Trophoblast cell (in vitro differentiated cells and primary cell): ENCODE measurements around the gene ESPL1.

ENCODE experiments used
- DNase-seq, 2 donors: peaks; one replicate each; pipeline ENCODE4 v3.0.0-alpha.2; 2016
- H2AFZ ChIP-seq: 2 replicates; pipeline ENCODE4 v1.6.1; 2013; ENCODE audit warnings: low read length, moderate library complexity, mild to moderate bottlenecking; ENCODE audit not compliant: insufficient read depth, poor library complexity
- H2AK5ac ChIP-seq: 2 replicates; pipeline ENCODE4 v1.6.1; 2013; ENCODE audit warnings: mild to moderate bottlenecking, low read length
- H2BK120ac ChIP-seq: 2 replicates; pipeline ENCODE4 v1.6.1; 2013; ENCODE audit warnings: low read length, mild to moderate bottlenecking, moderate library complexity; ENCODE audit not compliant: insufficient read depth, poor library complexity
- H2BK12ac ChIP-seq: 2 replicates; pipeline ENCODE4 v1.6.1; 2013; ENCODE audit warnings: mild to moderate bottlenecking, low read length, moderate library complexity
- H2BK5ac ChIP-seq: 2 replicates; pipeline ENCODE4 v1.6.1; 2013; ENCODE audit warnings: low read length, low read depth, moderate library complexity, mild to moderate bottlenecking; ENCODE audit not compliant: poor library complexity
- H3K14ac ChIP-seq: 2 replicates; pipeline ENCODE4 v1.6.1; 2013; ENCODE audit warnings: mild to moderate bottlenecking, low read length
- H3K18ac ChIP-seq: 2 replicates; pipeline ENCODE4 v1.6.1; 2013; ENCODE audit warnings: mild to moderate bottlenecking, low read length
- H3K23ac ChIP-seq: 2 replicates; pipeline ENCODE4 v1.6.1; 2013; ENCODE audit warnings: low read length
- H3K27ac ChIP-seq: 2 replicates; pipeline ENCODE4 v1.5.1; 2013; ENCODE audit warnings: low read depth, mild to moderate bottlenecking, inconsistent platforms, low read length, moderate library complexity
- H3K27me3 ChIP-seq: 2 replicates; pipeline ENCODE4 v1.6.1; 2013; ENCODE audit warnings: inconsistent platforms, mild to moderate bottlenecking, low read length, moderate library complexity; ENCODE audit not compliant: insufficient read depth
- H3K36me3 ChIP-seq, 2 experiments: 1 replicate in 1 of 2; 2 replicates in 1 of 2; pipeline ENCODE4 v1.6.1; 2013; ENCODE audit warnings: low read length in 2 of 2, mild to moderate bottlenecking in 2 of 2, moderate library complexity in 1 of 2; ENCODE audit not compliant: insufficient read depth in 2 of 2, control insufficient read depth in 1 of 2
- H3K4ac ChIP-seq: 2 replicates; pipeline ENCODE4 v1.6.1; 2013; ENCODE audit warnings: low read depth, mild to moderate bottlenecking, low read length, moderate library complexity
- H3K4me1 ChIP-seq, 2 experiments: 1 replicate in 1 of 2; 2 replicates in 1 of 2; pipeline ENCODE4 v1.6.1; 2013; ENCODE audit warnings: low read length in 2 of 2, mild to moderate bottlenecking in 2 of 2, moderate library complexity in 1 of 2; ENCODE audit not compliant: insufficient read depth in 2 of 2, control insufficient read depth in 1 of 2
- H3K4me2 ChIP-seq: 2 replicates; pipeline ENCODE4 v1.6.1; 2013; ENCODE audit warnings: inconsistent platforms, mild to moderate bottlenecking, low read length, moderate library complexity
- H3K4me3 ChIP-seq: 2 replicates; pipeline ENCODE4 v1.5.1; 2013; ENCODE audit warnings: mild to moderate bottlenecking, low read depth, low read length, inconsistent platforms
- H3K79me1 ChIP-seq: one replicate; pipeline ENCODE4 v1.6.1; 2013; ENCODE audit warnings: low read length
- H3K79me2 ChIP-seq: 2 replicates; pipeline ENCODE4 v1.6.1; 2013; ENCODE audit warnings: low read length, mild to moderate bottlenecking; ENCODE audit not compliant: control insufficient read depth, insufficient read depth, poor library complexity
- H3K9ac ChIP-seq: 2 replicates; pipeline ENCODE4 v1.6.1; 2013; ENCODE audit warnings: mild to moderate bottlenecking, low read length
- H3K9me3 ChIP-seq: 2 replicates; pipeline ENCODE4 v1.6.1; 2013; ENCODE audit warnings: low read depth, mild to moderate bottlenecking, control low read depth, inconsistent platforms, low read length; ENCODE audit not compliant: insufficient read depth
- H4K12ac ChIP-seq: 2 replicates; pipeline ENCODE4 v1.6.1; 2013; ENCODE audit warnings: low read depth, mild to moderate bottlenecking, low read length, moderate library complexity
- H4K8ac ChIP-seq: 2 replicates; pipeline ENCODE4 v1.6.1; 2013; ENCODE audit warnings: low read depth, mild to moderate bottlenecking, low read length, moderate library complexity
- H4K91ac ChIP-seq: one replicate; pipeline ENCODE4 v1.6.1; 2013; ENCODE audit warnings: low read depth, mild to moderate bottlenecking, low read length, moderate library complexity
- WGBS: extraction: QIAGEN DNeasy Blood & Tissue Kit; methylation state at CpG from one replicate; pipeline ENCODE4 v1.1.7; 2013; ENCODE audit warnings: missing lambda C conversion rate; ENCODE audit not compliant: insufficient read length, insufficient coverage; ENCODE audit errors: extremely low coverage; 5-methylcytosine and 5-hydroxymethylcytosine counted together

Gene ESPL1

DNA sequence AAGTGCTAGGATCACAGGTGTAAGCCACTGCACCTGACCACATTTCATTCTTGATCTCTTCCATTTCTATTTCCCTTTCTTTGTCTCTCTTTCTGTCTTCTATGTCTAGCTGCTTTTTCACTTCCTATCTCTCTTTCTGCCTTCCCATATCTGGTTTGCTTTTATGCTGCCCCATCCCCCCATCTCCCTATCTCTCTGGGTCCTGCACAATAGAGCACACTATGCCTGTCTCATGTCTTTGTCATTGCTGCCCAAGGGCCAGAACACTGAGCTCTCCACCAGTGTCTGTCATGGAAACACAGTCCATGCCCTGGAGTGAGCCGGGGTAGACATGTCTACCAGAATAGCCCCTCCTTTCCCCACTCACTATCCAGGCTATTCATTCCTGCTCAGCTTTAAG lies 23.8 kb upstream of the ESPL1 start:
- Histone ChIP-seq H3K14ac (no peak overlapping the region), H3K4me1 (peaks cover 4 to 8% of the 10 kb centered on the region in 2 experiments), H2AFZ (no peak overlapping the region), H3K27me3 (no peaks in the 10 kb centered on the region), H3K27ac (peak overlapping the region; percentile 67), H3K36me3 (no peaks in the 10 kb centered on the region), H2BK12ac (no peak overlapping the region), H3K18ac (no peak overlapping the region), H3K4me2 (peak overlapping the region; percentile 4), H4K91ac (no peak overlapping the region), H2BK5ac (peak overlapping the region; percentile 77), H3K79me2 (no peaks in the 10 kb centered on the region), H4K12ac (no peak overlapping the region), H3K23ac (no peak overlapping the region), H3K9me3 (no peaks in the 10 kb centered on the region), H2AK5ac (no peak overlapping the region), H2BK120ac (no peak overlapping the region), H3K9ac (no peak overlapping the region), H3K4ac (no peak overlapping the region), H3K79me1 (peaks cover 2% of the 10 kb centered on the region), H3K4me3 (no peak overlapping the region), H4K8ac (no peak overlapping the region)
- DNase-seq, result no peak
- WGBS, result no CpG with 5 or more reads among the region's 1 CpG

DNA sequence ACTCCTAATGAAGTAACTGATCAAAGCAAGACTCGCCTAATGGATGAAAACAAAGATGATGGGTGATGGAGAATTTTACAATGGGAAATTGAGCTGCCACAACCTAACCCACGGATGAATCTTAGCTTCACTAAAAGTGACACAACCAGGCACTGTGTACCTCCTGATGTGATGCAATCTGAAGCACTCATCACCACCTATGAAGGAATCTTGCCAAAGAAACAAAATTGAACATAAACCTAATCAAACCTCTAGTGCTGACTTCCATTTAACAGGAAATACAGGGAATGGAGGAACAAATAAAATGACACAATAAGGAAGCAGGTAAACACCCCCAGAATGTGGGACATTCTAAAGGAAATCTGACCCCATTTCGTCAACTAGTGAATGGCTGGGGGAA lies 22.8 kb upstream of the ESPL1 start:
- Histone ChIP-seq H3K4me2 (no peak overlapping the region), H2BK120ac (no peak overlapping the region), H3K9me3 (no peaks in the 10 kb centered on the region), H2BK12ac (no peak overlapping the region), H4K12ac (no peak overlapping the region), H2AFZ (no peak overlapping the region), H4K8ac (no peak overlapping the region), H3K9ac (no peak overlapping the region), H3K79me2 (no peaks in the 10 kb centered on the region), H3K18ac (no peak overlapping the region), H2AK5ac (no peak overlapping the region), H3K4me1 (peaks cover 4 to 8% of the 10 kb centered on the region in 2 experiments), H3K27ac (no peak overlapping the region), H3K4ac (no peak overlapping the region), H3K14ac (no peak overlapping the region), H3K4me3 (no peak overlapping the region), H3K27me3 (no peaks in the 10 kb centered on the region), H3K79me1 (peaks cover 2% of the 10 kb centered on the region), H3K23ac (no peak overlapping the region), H2BK5ac (no peak overlapping the region), H3K36me3 (no peaks in the 10 kb centered on the region), H4K91ac (no peak overlapping the region)
- DNase-seq, result no peak
- no CpG with 5 or more reads among the region's 3 CpGs for WGBS

- peak overlapping the region; percentile 52 for H2BK12ac ChIP-seq
- peak overlapping the region; percentile 49 for H3K4ac ChIP-seq
- H3K18ac ChIP-seq, result peak overlapping the region; percentile 83
- no peaks in the 10 kb centered on the region for H3K9me3 ChIP-seq
- H3K23ac ChIP-seq, result no peak overlapping the region
- H3K4me3 ChIP-seq, result peak overlapping the region; percentile 88
- peak overlapping the region; percentile 96 for H4K12ac ChIP-seq
- no CpG with 5 or more reads among the region's 51 CpGs for WGBS
- H3K9ac ChIP-seq, result peak overlapping the region; percentile 72
- H2AK5ac ChIP-seq, result peak overlapping the region; percentile 62
- peaks cover 3% of the 10 kb centered on the region for H3K79me2 ChIP-seq
- peak overlapping the region; percentile 96 for H4K8ac ChIP-seq
- peak overlapping the region; percentile 90 for H4K91ac ChIP-seq
- peaks cover 7% of the 10 kb centered on the region for H3K79me1 ChIP-seq
- peaks cover 12 to 22% of the 10 kb centered on the region in 2 experiments for H3K4me1 ChIP-seq
- H2BK120ac ChIP-seq, result peak overlapping the region; percentile 56
- DNase-seq, result peak; percentile 84 to 91
- H3K14ac ChIP-seq, result peak overlapping the region; percentile 94
- H3K27ac ChIP-seq, result peak overlapping the region; percentile 78
- H3K4me2 ChIP-seq, result peak overlapping the region; percentile 93
- peak overlapping the region; percentile 76 for H2AFZ ChIP-seq
- peaks cover 11 to 13% of the 10 kb centered on the region in 2 experiments for H3K36me3 ChIP-seq
- peak overlapping the region; percentile 79 for H2BK5ac ChIP-seq
- H3K27me3 ChIP-seq, result no peaks in the 10 kb centered on the region
These were observed 16.4 kb upstream of the ESPL1 start for GRCh38 chr12:53251477-53252348.

DNA sequence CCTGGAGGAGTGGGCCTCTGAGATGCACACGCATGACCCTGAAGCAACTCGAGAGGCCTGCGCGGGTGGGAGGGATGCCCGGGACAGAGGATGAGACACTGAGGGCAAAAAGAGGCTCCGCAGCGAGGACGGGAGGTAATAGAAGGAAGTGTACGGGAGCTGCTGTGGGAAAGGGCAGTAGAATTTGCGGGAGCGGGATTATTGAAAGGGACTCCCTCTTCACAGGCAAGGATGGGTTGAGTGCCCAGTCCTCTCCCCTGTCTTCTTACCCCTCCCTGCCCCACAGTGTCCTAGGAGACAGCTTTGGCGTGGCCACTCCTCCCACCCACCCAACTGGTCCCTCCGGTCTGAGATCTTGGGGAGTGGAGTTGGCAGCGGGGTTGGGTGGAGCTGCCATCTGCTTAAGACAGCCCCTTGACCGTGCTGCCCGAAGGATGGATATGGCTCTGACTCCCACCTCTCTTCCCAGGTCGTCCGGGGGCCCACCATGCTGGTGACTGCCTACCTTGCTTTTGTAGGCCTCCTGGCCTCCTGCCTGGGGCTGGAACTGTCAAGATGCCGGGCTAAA lies 15.7 kb upstream of the ESPL1 start:
- Histone ChIP-seq H3K4me2 (peak overlapping the region; percentile 93), H3K36me3 (peaks cover 11 to 13% of the 10 kb centered on the region in 2 experiments), H3K23ac (no peak overlapping the region), H3K9ac (peak overlapping the region; percentile 72), H3K14ac (peak overlapping the region; percentile 94), H4K8ac (peak overlapping the region; percentile 96), H4K91ac (peak overlapping the region; percentile 90), H3K79me1 (peaks cover 7% of the 10 kb centered on the region), H2AK5ac (peak overlapping the region; percentile 62), H2BK120ac (peak overlapping the region; percentile 45), H3K4me3 (peak overlapping the region; percentile 88), H2AFZ (peak overlapping the region; percentile 76), H4K12ac (peak overlapping the region; percentile 96), H3K27ac (peak overlapping the region; percentile 78), H3K27me3 (no peaks in the 10 kb centered on the region), H3K9me3 (no peaks in the 10 kb centered on the region), H3K4ac (peak overlapping the region; percentile 49), H3K79me2 (peaks cover 3% of the 10 kb centered on the region), H2BK12ac (no peak overlapping the region), H2BK5ac (peak overlapping the region; percentile 59), H3K18ac (peak overlapping the region; percentile 79), H3K4me1 (peaks cover 12 to 22% of the 10 kb centered on the region in 2 experiments)
- DNase-seq, result peak in 1 of 2 donors; percentile 45
- WGBS, result no CpG with 5 or more reads among the region's 19 CpGs
